Activated CD4-positive, alpha-beta memory T cell treated with anti-CD3 and anti-CD28 coated beads for 36 hours (primary cell): ENCODE results near the gene SREK1IP1. TPM values are rescaled to one million over a fixed set of nuclear protein-coding genes. Genes with fewer than 3 reads are reported as not detected.

Experiments used
- CTCF ChIA-PET: fragments of 350-600 bp; sonication (Branson Sonifier 250); formaldehyde crosslinking; loops from one replicate; lab custom pipeline; 2021; ENCODE audit warnings: antibody characterized with exemption, inconsistent platforms; lab: Charles Lee
- POLR2A ChIA-PET: fragments of 350-600 bp; sonication (Branson Sonifier 250); formaldehyde crosslinking; loops from one replicate; lab custom pipeline; 2021; ENCODE audit warnings: antibody characterized with exemption; lab: Charles Lee
- DNase-seq: peaks from one replicate; pipeline ENCODE4 v3.0.0-alpha.2; 2020
- H3K27ac Mint-ChIP-seq: one replicate; pipeline ENCODE4 v1.8.0; 2021; ENCODE audit warnings: mixed read lengths
- H3K27me3 Mint-ChIP-seq: one replicate; pipeline ENCODE4 v1.8.0; 2021; ENCODE audit warnings: mixed read lengths
- H3K36me3 Mint-ChIP-seq: one replicate; pipeline ENCODE4 v1.8.0; 2021; ENCODE audit warnings: mixed read lengths
- H3K4me1 Mint-ChIP-seq: one replicate; pipeline ENCODE4 v1.8.0; 2021; ENCODE audit warnings: low read depth, mixed read lengths
- H3K4me3 Mint-ChIP-seq: one replicate; pipeline ENCODE4 v1.8.0; 2021; ENCODE audit warnings: mild to moderate bottlenecking, mixed read lengths
- H3K9me3 Mint-ChIP-seq: one replicate; pipeline ENCODE4 v1.8.0; 2021; ENCODE audit warnings: mixed read lengths
- intact Hi-C: fragments of 100-400 bp; cut with micrococcal nuclease; formaldehyde crosslinking; loops from one replicate; pipeline ENCODE4 v1.15.1; 2023
- total RNA-seq, 2 experiments: library from RNA; stranded (reverse); gene quantifications; one replicate each; pipeline ENCODE4 v1.2.3, GENCODE V29; 2021

SREK1IP1 gene
- total RNA-seq, 2 experiments from 2014 or later, result 20.2 to 24.3 TPM

- no peaks in the 10 kb centered on the region for H3K36me3 Mint-ChIP-seq
- no peak for DNase-seq
- ChIA-PET POLR2A (no interaction called here), CTCF (no interaction called here)
- intact Hi-C loops, result no loop called here
- no peaks in the 10 kb centered on the region for H3K9me3 Mint-ChIP-seq
- H3K27me3 Mint-ChIP-seq, result peaks cover 6% of the 10 kb centered on the region
- H3K4me3 Mint-ChIP-seq, result no peak overlapping the region
- no peaks in the 10 kb centered on the region for H3K4me1 Mint-ChIP-seq
- H3K27ac Mint-ChIP-seq, result no peak overlapping the region
Measured at GRCh38 chr5:64671678-64672077, 96.8 kb downstream of the SREK1IP1 start.

GRCh38 chr5:64670277-64670676 lies 98.2 kb downstream of the SREK1IP1 start:
- Mint-ChIP-seq H3K27me3 (peaks cover 9% of the 10 kb centered on the region), H3K27ac (no peak overlapping the region), H3K9me3 (no peaks in the 10 kb centered on the region), H3K4me1 (no peaks in the 10 kb centered on the region), H3K4me3 (no peak overlapping the region), H3K36me3 (no peaks in the 10 kb centered on the region)
- no peak for DNase-seq
- intact Hi-C loops, result no loop called here
- POLR2A ChIA-PET, result no interaction called here
- CTCF ChIA-PET, result interaction anchor here (1.1 kb wide), 1 partner anchor 35 kb away, joined by 3 read pairs; no protein-coding TSS in a partner anchor

Other genes with a start within 250 kb of the SREK1IP1 start
- gene SHISAL2B, start 78.2 kb downstream of the SREK1IP1 start, total RNA-seq, result not detected
- 10 to 100 TPM; 31.4 to 33.7 TPM for gene CWC27, start 239 bp upstream of the SREK1IP1 start, total RNA-seq